TTC549 (cell line): ENCODE results near the gene NSD2.
"Not testable (repeated sequence)": the region's sequence is repeated elsewhere in the genome, so short reads cannot be mapped to it uniquely, and the experiment has no call there.

ENCODE experiments used
- FAIRE-seq: peaks from 2 replicates; lab custom pipeline; 2012; peaks lifted over from hg19 to GRCh38; lab: Jason Lieb, UNC

The NSD2 gene

GRCh38 chr4:1842339-1842895 is 28.8 kb upstream of the NSD2 start:
- no peak for FAIRE-seq

- no peak for FAIRE-seq
Measured at GRCh38 chr4:1842993-1843448, 28.2 kb upstream of the NSD2 start.

- FAIRE-seq, result no peak
Measured at GRCh38 chr4:1843852-1844251, 27.3 kb upstream of the NSD2 start.

GRCh38 chr4:1844618-1845017 is 26.6 kb upstream of the NSD2 start:
- FAIRE-seq, result not testable (repeated sequence)

- no peak for FAIRE-seq
Measured at GRCh38 chr4:1846580-1846979, 24.6 kb upstream of the NSD2 start.

GRCh38 chr4:1850276-1850675 is 20.9 kb upstream of the NSD2 start:
- no peak for FAIRE-seq

- no peak for FAIRE-seq
Measured at GRCh38 chr4:1851160-1851559, 20.0 kb upstream of the NSD2 start.

GRCh38 chr4:1851575-1852410 is 19.4 kb upstream of the NSD2 start:
- FAIRE-seq, result no peak

- FAIRE-seq, result no peak
Measured at GRCh38 chr4:1852904-1853623, 18.1 kb upstream of the NSD2 start.

GRCh38 chr4:1854752-1855151 is 16.4 kb upstream of the NSD2 start:
- FAIRE-seq, result no peak

- FAIRE-seq, result no peak
Measured at GRCh38 chr4:1855333-1856070, 15.7 kb upstream of the NSD2 start.

- FAIRE-seq, result no peak
Measured at GRCh38 chr4:1856071-1856942, 14.9 kb upstream of the NSD2 start, which contains the start of gene LETM1. Gene LETM1 (minus strand): TSS chr4:1856156. CDS start chr4:1855950, 206 bp downstream.

GRCh38 chr4:1856943-1857699 is 14.1 kb upstream of the NSD2 start:
- FAIRE-seq, result no peak

- FAIRE-seq, result no peak
Measured at GRCh38 chr4:1857931-1858330, 13.3 kb upstream of the NSD2 start.

- FAIRE-seq, result no peak
Measured at GRCh38 chr4:1859389-1859753, 11.8 kb upstream of the NSD2 start.

- no peak for FAIRE-seq
Measured at GRCh38 chr4:1862055-1862911, 8.9 kb upstream of the NSD2 start.

GRCh38 chr4:1862961-1863296 is 8.3 kb upstream of the NSD2 start:
- FAIRE-seq, result no peak

GRCh38 chr4:1863297-1864033 is 7.7 kb upstream of the NSD2 start:
- no peak for FAIRE-seq
